HuH-7.5 (cell line): ENCODE data around the gene CMSS1.

ENCODE experiments used
- DNase-seq: peaks from one replicate; pipeline ENCODE4 v3.0.0; 2011; ENCODE audit warnings: low spot score

The CMSS1 gene

DNA sequence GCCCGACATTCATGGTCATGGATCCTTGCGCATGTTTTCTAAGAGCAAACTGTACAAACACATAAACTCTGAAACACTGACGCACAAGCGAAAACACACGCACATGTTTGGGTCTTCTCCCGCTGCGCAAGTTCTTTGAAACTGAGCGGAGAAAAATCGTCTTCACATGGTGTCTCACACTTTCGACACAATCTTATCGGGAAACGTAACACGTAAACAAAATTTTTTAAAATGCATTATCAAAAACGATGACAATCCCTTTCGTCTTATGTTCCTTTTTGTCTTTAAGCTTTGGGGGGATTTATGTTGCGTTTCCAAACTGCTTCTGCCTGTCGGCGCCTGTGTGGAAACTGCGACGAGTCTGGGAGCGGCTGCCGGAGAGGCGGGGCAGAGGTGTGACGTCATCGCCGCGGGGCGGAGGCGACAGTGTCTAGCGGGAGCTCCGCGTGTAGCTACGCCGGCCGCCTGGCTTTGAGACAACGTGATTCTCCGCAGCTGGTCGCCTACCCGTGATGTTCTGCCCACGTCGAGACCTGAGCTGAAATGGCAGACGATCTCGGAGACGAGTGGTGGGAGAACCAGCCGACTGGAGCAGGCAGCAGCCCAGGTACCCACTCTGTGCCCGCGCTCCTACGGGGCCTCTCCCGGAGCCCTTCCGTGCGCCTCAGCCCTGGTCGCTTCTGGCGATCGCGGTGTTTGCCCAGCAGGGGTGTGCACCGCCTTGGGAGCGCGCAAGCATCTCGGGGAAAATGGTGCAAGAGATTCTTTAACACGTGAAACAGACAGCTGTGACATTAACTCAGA, at the start of gene CMSS1:
TSS of gene CMSS1 (plus strand) at position 426 of the 804 bp plus-strand sequence.
- DNase-seq, result peak; percentile 60

DNA sequence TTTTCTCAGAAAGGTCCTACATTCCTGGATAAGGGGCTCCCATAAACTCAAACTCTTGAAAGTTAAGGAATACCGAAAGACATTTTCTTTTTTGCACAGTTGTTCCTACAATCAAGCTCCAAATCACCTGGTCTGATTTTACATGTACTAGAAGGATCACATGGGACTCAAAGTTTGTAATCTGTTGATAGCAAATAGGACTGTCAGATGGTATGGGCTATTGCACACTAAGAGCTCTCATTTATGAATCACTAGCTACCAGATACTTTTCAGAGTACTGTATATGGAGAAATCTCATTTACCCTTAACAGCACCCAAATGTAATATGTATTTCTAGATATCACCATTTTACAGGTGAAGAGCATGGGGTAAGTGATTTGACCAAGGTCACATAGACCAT, 49.5 kb upstream of the CMSS1 start:
- DNase-seq, result no peak

DNA sequence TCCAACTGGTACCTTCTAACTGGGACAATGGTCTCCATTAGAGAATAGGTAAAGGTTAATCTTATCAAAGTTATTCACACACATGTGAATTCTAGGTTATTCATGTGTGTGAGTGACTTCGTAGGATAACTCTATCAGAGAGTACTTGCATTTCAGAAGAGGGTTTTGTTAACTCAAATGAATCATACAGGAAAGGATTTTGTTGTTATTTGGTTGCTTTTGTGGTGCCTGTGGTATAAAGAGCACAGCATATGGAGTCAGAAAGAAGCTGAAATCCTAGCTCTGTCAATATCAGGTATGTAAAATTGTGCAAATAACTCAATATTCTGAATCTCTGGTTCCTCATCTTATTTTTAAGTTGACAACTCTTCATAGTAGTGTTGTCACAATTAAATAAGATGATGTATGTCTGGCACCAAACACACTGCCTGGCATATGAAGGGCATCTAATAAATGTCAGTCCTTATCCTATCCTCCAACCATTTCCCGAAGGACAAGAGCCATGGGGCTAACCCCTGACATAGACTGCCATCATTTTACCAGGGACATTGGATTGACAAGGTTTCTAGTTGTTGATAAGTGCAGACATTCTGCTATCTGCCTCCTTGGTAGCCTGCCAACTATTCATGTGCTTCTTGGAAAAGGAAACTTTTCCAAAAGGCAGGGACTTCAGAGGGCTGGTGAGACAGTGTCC, 48.7 kb upstream of the CMSS1 start:
- no peak for DNase-seq

GRCh38 chr3:99772171-99772570, 45.5 kb upstream of the CMSS1 start:
- DNase-seq, result no peak

DNA sequence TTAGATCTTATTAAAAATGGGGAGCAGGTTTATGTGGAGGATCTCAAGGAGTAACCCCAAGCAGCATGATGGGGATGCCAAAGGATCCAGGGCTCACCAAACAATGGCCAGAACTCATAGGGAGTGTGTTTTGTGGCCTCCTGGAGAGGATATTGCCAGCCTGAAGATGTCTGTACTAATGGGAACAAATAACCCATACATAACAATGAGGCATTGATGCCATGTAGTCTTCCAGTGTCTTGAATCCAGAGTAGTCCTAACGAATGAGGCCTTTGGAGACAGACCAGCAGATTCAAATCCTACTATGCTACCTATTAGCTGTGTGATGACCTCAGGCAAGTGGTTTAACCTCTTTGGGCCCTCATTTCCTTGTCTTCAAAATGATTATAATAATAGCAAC, 45.0 kb upstream of the CMSS1 start:
- no peak for DNase-seq

DNA sequence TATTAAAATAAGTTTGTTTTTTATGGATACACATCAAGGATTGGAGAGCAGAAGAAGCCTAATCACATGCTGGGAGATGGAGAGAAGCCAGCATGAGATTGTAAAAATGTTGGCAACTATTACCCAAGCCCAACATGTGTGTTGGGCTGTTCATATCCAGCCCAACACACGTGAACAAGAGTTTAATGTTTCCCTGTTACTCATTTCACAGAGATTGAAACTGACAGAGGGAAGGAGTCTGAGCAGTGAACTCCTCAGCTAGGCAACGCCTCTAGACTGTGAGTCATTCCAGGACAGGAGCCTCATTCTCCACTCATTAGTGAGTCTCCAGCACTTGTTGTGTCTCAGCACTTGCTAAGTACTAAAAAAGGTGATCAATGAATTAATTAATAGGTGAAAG, 43.2 kb upstream of the CMSS1 start:
- no peak for DNase-seq

GRCh38 chr3:99776516-99777209, 41.0 kb upstream of the CMSS1 start:
- no peak for DNase-seq

GRCh38 chr3:99777210-99777549, 40.5 kb upstream of the CMSS1 start:
- DNase-seq, result no peak

DNA sequence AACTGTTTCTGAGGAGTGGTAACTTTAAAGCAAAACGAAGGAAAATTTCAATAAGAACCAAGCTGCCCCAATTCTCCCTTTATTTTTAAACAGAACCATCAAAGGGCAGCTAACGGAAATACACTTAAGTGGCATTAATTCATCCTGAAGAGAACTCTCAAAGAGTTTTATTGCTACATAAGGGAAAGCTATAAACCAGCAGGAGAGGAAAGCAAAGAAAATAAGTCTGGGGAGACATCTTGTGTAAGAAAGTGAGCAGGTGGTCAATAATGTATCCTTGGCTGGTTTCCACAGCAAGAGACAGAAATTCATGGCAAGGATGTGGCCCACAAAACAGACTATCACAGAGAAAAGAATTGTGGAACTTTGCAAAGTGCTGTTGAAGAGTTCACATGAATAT, 40.0 kb upstream of the CMSS1 start:
- no peak for DNase-seq

DNA sequence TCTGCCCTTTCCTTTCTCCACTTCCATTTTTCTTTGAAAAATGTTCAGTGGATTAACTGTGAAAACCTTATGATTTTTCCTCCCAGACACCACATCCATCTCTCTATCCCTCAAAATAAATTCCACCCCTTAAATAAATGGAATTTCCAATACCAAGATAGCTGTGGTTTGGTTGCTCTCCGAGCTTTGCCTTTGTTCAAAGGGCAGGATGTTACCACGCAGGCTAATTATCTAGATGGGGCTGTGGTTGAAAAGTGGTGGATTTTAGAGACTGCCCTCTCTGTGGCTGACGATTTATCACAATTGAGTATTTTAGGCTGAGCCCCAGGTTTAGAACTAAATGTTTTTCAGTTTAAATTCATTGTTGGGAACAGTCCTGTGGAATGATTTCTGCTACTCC, 36.9 kb upstream of the CMSS1 start:
- DNase-seq, result no peak

GRCh38 chr3:99781761-99782160, 35.9 kb upstream of the CMSS1 start:
- no peak for DNase-seq

- no peak for DNase-seq
Measured at GRCh38 chr3:99783011-99783573, 34.6 kb upstream of the CMSS1 start.

GRCh38 chr3:99789011-99789721, 28.5 kb upstream of the CMSS1 start:
- DNase-seq, result peak; percentile 31

- no peak for DNase-seq
Measured at GRCh38 chr3:99794485-99794884, 23.2 kb upstream of the CMSS1 start.

DNA sequence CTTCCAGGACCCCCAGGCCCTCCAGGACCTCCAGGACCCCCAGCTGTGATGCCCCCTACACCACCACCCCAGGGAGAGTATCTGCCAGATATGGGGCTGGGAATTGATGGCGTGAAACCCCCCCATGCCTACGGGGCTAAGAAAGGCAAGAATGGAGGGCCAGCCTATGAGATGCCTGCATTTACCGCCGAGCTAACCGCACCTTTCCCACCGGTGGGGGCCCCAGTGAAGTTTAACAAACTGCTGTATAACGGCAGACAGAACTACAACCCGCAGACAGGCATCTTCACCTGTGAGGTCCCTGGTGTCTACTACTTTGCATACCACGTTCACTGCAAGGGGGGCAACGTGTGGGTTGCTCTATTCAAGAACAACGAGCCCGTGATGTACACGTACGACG, 22.1 kb upstream of the CMSS1 start:
- no peak for DNase-seq

GRCh38 chr3:99799422-99799821, 18.2 kb upstream of the CMSS1 start:
- no peak for DNase-seq

- no peak for DNase-seq
Measured at GRCh38 chr3:99803297-99803696, 14.4 kb upstream of the CMSS1 start.

GRCh38 chr3:99805160-99805559, 12.5 kb upstream of the CMSS1 start:
- DNase-seq, result no peak

- peak; percentile 36 for DNase-seq
Measured at GRCh38 chr3:99808163-99808794, 9.4 kb upstream of the CMSS1 start.

- no peak for DNase-seq
Measured at GRCh38 chr3:99809565-99809964, 8.1 kb upstream of the CMSS1 start.

DNA sequence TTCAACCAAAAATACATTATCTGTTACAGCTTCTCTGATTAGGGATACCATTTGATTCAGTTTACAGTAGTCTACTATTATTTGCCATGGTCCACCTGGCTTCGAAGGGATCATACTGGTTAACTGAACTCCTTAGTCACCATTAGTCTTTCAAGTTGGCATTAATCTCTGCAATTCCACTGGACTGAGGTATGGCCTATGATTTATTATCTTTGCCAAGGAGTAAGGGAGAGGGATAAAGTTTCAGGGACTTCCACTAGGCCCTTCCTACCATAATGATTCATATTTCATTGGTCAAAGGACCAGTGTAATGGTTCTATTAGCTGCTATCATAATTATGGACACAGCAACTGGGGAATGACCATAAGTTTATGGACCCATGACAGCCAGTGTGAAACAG, 7.3 kb upstream of the CMSS1 start:
- DNase-seq, result no peak

- DNase-seq, result no peak
Measured at GRCh38 chr3:99817047-99817436, 620 bp upstream of the CMSS1 start.
